GM12878 (cell line): ENCODE results near the gene PRKG1. TPM values are rescaled to one million over a fixed set of nuclear protein-coding genes. Genes with fewer than 3 reads are reported as not detected.

Experiments
- ATAC-seq: fragments of 200-7000 bp; cut with Tn5 transposase; 3 replicates; pipeline ENCODE4 v1.9.1; 2020; ENCODE audit warnings: mild to moderate bottlenecking, moderate library complexity
- BruUV-seq: library from RNA; stranded (reverse); fragments of 400-500 nt; replicated peaks from 2 replicates; lab custom pipeline; 2021; lab: Mats Ljungman, UMichigan
- CTCF ChIA-PET: fragments of 300-600 bp; sonication (Branson Sonifier 250); formaldehyde crosslinking; extraction: SDS; loops from one replicate; lab custom pipeline; 2021; ENCODE audit warnings: inconsistent platforms; lab: Yijun Ruan, JAX
- POLR2A ChIA-PET: fragments of 350-600 bp; formaldehyde crosslinking; extraction: SDS; loops from one replicate; lab custom pipeline; 2021; ENCODE audit warnings: inconsistent platforms; lab: Charles Lee
- RAD21 ChIA-PET: fragments of 300-600 bp; sonication (Branson Sonifier 250); formaldehyde crosslinking; loops from one replicate; lab custom pipeline; 2023; ENCODE audit warnings: antibody characterized with exemption; ENCODE audit not compliant: unreplicated experiment; lab: Charles Lee
- SMC1A ChIA-PET: fragments of 300-600 bp; sonication (Branson Sonifier 250); formaldehyde crosslinking; loops from one replicate; lab custom pipeline; 2023; ENCODE audit not compliant: unreplicated experiment, uncharacterized antibody; lab: Charles Lee
- DNase-seq: peaks from one replicate; pipeline ENCODE4 v3.0.0-alpha.2; 2011; ENCODE audit warnings: low read depth, low spot score
- FAIRE-seq: peaks from 3 replicates; lab custom pipeline; 2011; peaks lifted over from hg19 to GRCh38; lab: Jason Lieb, UNC
- H2AFZ ChIP-seq: 2 replicates; pipeline ENCODE4 v1.6.0; 2011; ENCODE audit warnings: low read depth, low read length, control low read depth; ENCODE audit not compliant: control insufficient read depth
- H3K27ac ChIP-seq: 2 replicates; pipeline ENCODE4 v1.5.1; 2011; ENCODE audit warnings: control low read depth; ENCODE audit not compliant: control insufficient read depth, insufficient read depth
- H3K27me3 ChIP-seq, 2 experiments: replicated peaks in 1 of 2; 2 replicates each; pipeline versions ENCODE4 v1.6.0 to v1.6.1; 2011; ENCODE audit warnings: low read length in 1 of 2; ENCODE audit not compliant: control insufficient read depth in 2 of 2, insufficient read depth in 2 of 2
- H3K36me3 ChIP-seq, 2 experiments: 2 replicates each; pipeline ENCODE4 v1.5.1; 2011; ENCODE audit warnings: low read length in 1 of 2; ENCODE audit not compliant: control insufficient read depth in 2 of 2, insufficient read depth in 2 of 2
- H3K4me1 ChIP-seq: 2 replicates; pipeline ENCODE4 v1.6.1; 2011; ENCODE audit warnings: mild to moderate bottlenecking, low read length, moderate library complexity, mixed read lengths; ENCODE audit not compliant: control insufficient read depth, insufficient read depth
- H3K4me2 ChIP-seq: 2 replicates; pipeline ENCODE4 v1.6.0; 2011; ENCODE audit warnings: control low read depth; ENCODE audit not compliant: control insufficient read depth, insufficient read depth
- H3K4me3 ChIP-seq: fragments of 200-600 bp; sonication (generic); 2 replicates; pipeline ENCODE4 v1.5.1; 2016
- H3K79me2 ChIP-seq: 2 replicates; pipeline ENCODE4 v1.6.0; 2011; ENCODE audit warnings: low read length; ENCODE audit not compliant: control insufficient read depth, insufficient read depth
- H3K9ac ChIP-seq: 2 replicates; pipeline ENCODE4 v1.8.0; 2011; ENCODE audit warnings: low read length, control low read depth, mixed read lengths; ENCODE audit not compliant: control insufficient read depth, insufficient read depth
- H3K9me3 ChIP-seq: replicated peaks from 3 replicates; pipeline ENCODE4 v1.5.1; 2011; ENCODE audit warnings: mild to moderate bottlenecking, low read length; ENCODE audit not compliant: control insufficient read depth, insufficient read depth
- H4K20me1 ChIP-seq: 2 replicates; pipeline ENCODE4 v1.6.0; 2011; ENCODE audit not compliant: control insufficient read depth, insufficient read depth
- DPF2 ChIP-seq: fragments of 450-650 bp; IDR thresholded peaks from 2 replicates; pipeline ENCODE4 v1.6.1; 2017; ENCODE audit warnings: mild to moderate bottlenecking
- EED ChIP-seq: sonication (generic); IDR thresholded peaks from 2 replicates; pipeline ENCODE4 v1.6.1; 2016; ENCODE audit warnings: antibody characterized with exemption, low read depth
- EGR1 ChIP-seq, 2 experiments: IDR thresholded peaks; 1 replicate in 1 of 2; 2 replicates in 1 of 2; pipeline ENCODE4 v1.6.1; 2011 to 2012; ENCODE audit warnings: low read depth in 2 of 2, low read length in 2 of 2, borderline replicate concordance in 1 of 2, mild to moderate bottlenecking in 1 of 2, moderate library complexity in 1 of 2
- EZH2 ChIP-seq: IDR thresholded peaks from 2 replicates; pipeline ENCODE4 v1.6.1; 2012; ENCODE audit warnings: low read depth, mild to moderate bottlenecking, control low read depth, inconsistent platforms, low read length, borderline replicate concordance; ENCODE audit not compliant: control insufficient read depth
- JUNB ChIP-seq: IDR thresholded peaks from 2 replicates; pipeline ENCODE4 v1.6.1; 2016; ENCODE audit warnings: antibody characterized with exemption, mild to moderate bottlenecking
- NR2C1 ChIP-seq: fragments of 450-650 bp; IDR thresholded peaks from 2 replicates; pipeline ENCODE4 v1.6.1; 2017; ENCODE audit warnings: antibody characterized with exemption, mild to moderate bottlenecking, moderate library complexity
- NR2C2 ChIP-seq: IDR thresholded peaks from 2 replicates; pipeline ENCODE4 v1.6.1; 2011; ENCODE audit warnings: borderline replicate concordance, low read depth; ENCODE audit not compliant: control insufficient read depth, insufficient read length
- PAX5 ChIP-seq: IDR thresholded peaks from 2 replicates; pipeline ENCODE4 v1.6.1; 2011; ENCODE audit warnings: low read depth, low read length, borderline replicate concordance
- POU2F2 ChIP-seq: IDR thresholded peaks from 3 replicates; pipeline ENCODE4 v1.6.1; 2011; ENCODE audit warnings: low read depth, mild to moderate bottlenecking, low read length, borderline replicate concordance
- RELA ChIP-seq: fragments of 450-650 bp; IDR thresholded peaks from 2 replicates; pipeline ENCODE4 v1.8.0; 2014; ENCODE audit warnings: borderline replicate concordance; ENCODE audit not compliant: partially characterized antibody
- SPI1 ChIP-seq: IDR thresholded peaks from 2 replicates; pipeline ENCODE4 v1.6.1; 2011; ENCODE audit warnings: low read depth, mild to moderate bottlenecking, low read length, moderate library complexity, borderline replicate concordance; ENCODE audit not compliant: insufficient read depth
- SREBF1 ChIP-seq: IDR thresholded peaks from 2 replicates; pipeline ENCODE4 v1.6.1; 2012; ENCODE audit warnings: mild to moderate bottlenecking, low read length
- TBL1XR1 ChIP-seq: IDR thresholded peaks from 2 replicates; pipeline ENCODE4 v1.6.1; 2012; ENCODE audit warnings: low read depth, low read length, improper control_type of control experiment
- ZNF24 ChIP-seq: fragments of 450-650 bp; IDR thresholded peaks from 2 replicates; pipeline ENCODE4 v1.6.1; 2017; ENCODE audit warnings: antibody characterized with exemption, mild to moderate bottlenecking
- WGBS: methylation state at CpG from one replicate; pipeline ENCODE4 v1.1.6; 2016; ENCODE audit warnings: low lambda C conversion rate; ENCODE audit not compliant: insufficient replicate concordance, insufficient coverage; ENCODE audit errors: missing lambda C conversion rate; 5-methylcytosine and 5-hydroxymethylcytosine counted together
- in situ Hi-C: fragments of 300-500 bp; cut with MboI; formaldehyde crosslinking; loops from 9 replicates; pipeline ENCODE4 v1.14.3; 2018; ENCODE audit warnings: mixed read lengths
- intact Hi-C: fragments of 100-400 bp; cut with micrococcal nuclease; formaldehyde crosslinking; loops from one replicate; pipeline ENCODE4 v1.14.2; 2022; ENCODE audit not compliant: unreplicated experiment
- polyA plus RNA-seq, 11 experiments: library from polyadenylated mRNA; depleted of rRNA in 4 of 11; unstranded in 6 of 11; stranded (reverse) in 5 of 11; fragments of >200 nt; fragmentation: Nextera tagmentation in 4 of 11; fragmentation: Illumina TruSeq in 1 of 11; extraction: Ambion mirVana in 4 of 11; extraction: Trizol in 1 of 11; gene quantifications; 1 replicate in 1 of 11; 2 replicates in 10 of 11; pipeline versions ENCODE4 v1.2.1 to v1.2.3, GENCODE V29; 2011 to 2016; ENCODE audit warnings: inconsistent platforms in 2 of 11, missing spikeins in 2 of 11, low read depth in 1 of 11
- total RNA-seq, 4 experiments: library from RNA; depleted of rRNA in 3 of 4; stranded (reverse); fragments of >200 nt in 3 of 4; fragmentation: Illumina TruSeq in 1 of 4; extraction: Trizol in 1 of 4; gene quantifications; 2 replicates each; pipeline versions ENCODE4 v1.2.1 to v1.2.3, GENCODE V29; 2013 to 2021
- TF ChIP-seq, protein P1 (sequence below): fragments of 150-350 bp; IDR thresholded peaks from 2 replicates; pipeline ENCODE4 v1.6.1; 2014; ENCODE audit warnings: mild to moderate bottlenecking, low read depth, low read length
- TF ChIP-seq, protein P2 (sequence below): fragments of 450-650 bp; IDR thresholded peaks from 2 replicates; pipeline ENCODE4 v1.6.1; 2017; ENCODE audit warnings: mild to moderate bottlenecking

Gene PRKG1
- total and polyA plus RNA-seq, 10 of the 15 experiments (the other 5 are each of a cell fraction or from before 2014, with no cell fraction given): 0.04 to 0.05 TPM; not detected in 8

- CTCF ChIA-PET: interaction anchor here (0.7 kb wide), 1 partner anchor 67 kb away, joined by 3 read pairs; no protein-coding TSS in a partner anchor
- POLR2A ChIA-PET: no interaction called here
- WGBS: 2% methylated on average over 2 of the region's 2 CpGs
These were observed 63.7 kb downstream of the PRKG1 start for GRCh38 chr10:51137756-51138529.

DNA sequence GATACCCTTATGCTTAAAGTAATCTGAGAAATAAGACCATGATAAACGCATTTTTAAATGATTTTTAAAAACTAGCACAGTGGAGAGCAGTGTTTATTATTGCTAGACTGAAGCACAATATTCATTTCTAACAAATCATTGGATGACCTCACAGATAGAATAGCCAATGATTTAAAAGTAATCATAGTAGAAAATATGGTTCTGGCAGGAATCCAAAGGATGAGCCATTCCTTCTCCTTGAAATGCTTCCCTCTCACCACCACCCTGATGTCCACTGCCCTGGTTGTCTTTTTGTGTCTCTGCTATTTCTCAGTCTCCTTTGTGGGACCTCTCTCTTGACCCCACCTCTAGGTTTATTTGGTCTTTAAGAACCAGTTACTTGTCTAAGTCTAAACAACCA lies 64.9 kb downstream of the PRKG1 start:
- no peak for DNase-seq
- H3K27ac ChIP-seq: no peak overlapping the region
- no peak for ATAC-seq
- ChIA-PET POLR2A (no interaction called here), CTCF (no interaction called here), RAD21 (no interaction called here), SMC1A (no interaction called here)
- H2AFZ ChIP-seq: no peak overlapping the region
- H3K9me3 ChIP-seq: no peaks in the 10 kb centered on the region
- H3K4me3 ChIP-seq: no peak overlapping the region
- H4K20me1 ChIP-seq: no peaks in the 10 kb centered on the region
- BruUV-seq: no TSS peak
- H3K4me1 ChIP-seq: no peaks in the 10 kb centered on the region
- no peak overlapping the region for H3K9ac ChIP-seq
- in situ Hi-C loops: no loop called here
- intact Hi-C loops: no loop called here
- H3K79me2 ChIP-seq: no peaks in the 10 kb centered on the region
- H3K27me3 ChIP-seq: no peaks in the 10 kb centered on the region
- FAIRE-seq: no peak
- no peaks in the 10 kb centered on the region for H3K36me3 ChIP-seq
- WGBS: 0% methylated on average over 1 of the region's 1 CpG
- H3K4me2 ChIP-seq: no peak overlapping the region
- no peak for TF ChIP-seq PAX5
- no peak for TF ChIP-seq EZH2
- TF ChIP-seq ZNF24: no peak
- TF ChIP-seq POU2F2: no peak
- no peak for TF ChIP-seq SPI1
- TF ChIP-seq TBL1XR1: no peak
- TF ChIP-seq SREBF1: no peak
- no peak for TF ChIP-seq JUNB
- no peak for TF ChIP-seq EGR1 (IDR thresholded peaks at IDR 0.05; ENCODE audit: borderline replicate concordance in 1 of 2, low read depth in 2 of 2, low read length in 2 of 2)
- no peak for TF ChIP-seq EED
- TF ChIP-seq RELA: no peak
- TF ChIP-seq, protein P1, sequence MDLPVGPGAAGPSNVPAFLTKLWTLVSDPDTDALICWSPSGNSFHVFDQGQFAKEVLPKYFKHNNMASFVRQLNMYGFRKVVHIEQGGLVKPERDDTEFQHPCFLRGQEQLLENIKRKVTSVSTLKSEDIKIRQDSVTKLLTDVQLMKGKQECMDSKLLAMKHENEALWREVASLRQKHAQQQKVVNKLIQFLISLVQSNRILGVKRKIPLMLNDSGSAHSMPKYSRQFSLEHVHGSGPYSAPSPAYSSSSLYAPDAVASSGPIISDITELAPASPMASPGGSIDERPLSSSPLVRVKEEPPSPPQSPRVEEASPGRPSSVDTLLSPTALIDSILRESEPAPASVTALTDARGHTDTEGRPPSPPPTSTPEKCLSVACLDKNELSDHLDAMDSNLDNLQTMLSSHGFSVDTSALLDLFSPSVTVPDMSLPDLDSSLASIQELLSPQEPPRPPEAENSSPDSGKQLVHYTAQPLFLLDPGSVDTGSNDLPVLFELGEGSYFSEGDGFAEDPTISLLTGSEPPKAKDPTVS: no peak
- TF ChIP-seq, protein P2, sequence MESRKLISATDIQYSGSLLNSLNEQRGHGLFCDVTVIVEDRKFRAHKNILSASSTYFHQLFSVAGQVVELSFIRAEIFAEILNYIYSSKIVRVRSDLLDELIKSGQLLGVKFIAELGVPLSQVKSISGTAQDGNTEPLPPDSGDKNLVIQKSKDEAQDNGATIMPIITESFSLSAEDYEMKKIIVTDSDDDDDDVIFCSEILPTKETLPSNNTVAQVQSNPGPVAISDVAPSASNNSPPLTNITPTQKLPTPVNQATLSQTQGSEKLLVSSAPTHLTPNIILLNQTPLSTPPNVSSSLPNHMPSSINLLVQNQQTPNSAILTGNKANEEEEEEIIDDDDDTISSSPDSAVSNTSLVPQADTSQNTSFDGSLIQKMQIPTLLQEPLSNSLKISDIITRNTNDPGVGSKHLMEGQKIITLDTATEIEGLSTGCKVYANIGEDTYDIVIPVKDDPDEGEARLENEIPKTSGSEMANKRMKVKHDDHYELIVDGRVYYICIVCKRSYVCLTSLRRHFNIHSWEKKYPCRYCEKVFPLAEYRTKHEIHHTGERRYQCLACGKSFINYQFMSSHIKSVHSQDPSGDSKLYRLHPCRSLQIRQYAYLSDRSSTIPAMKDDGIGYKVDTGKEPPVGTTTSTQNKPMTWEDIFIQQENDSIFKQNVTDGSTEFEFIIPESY: no peak

More at GRCh38 chr10:51137756-51138529, 63.7 kb downstream of the PRKG1 start:
- H3K79me2 ChIP-seq: no peaks in the 10 kb centered on the region
- no peaks in the 10 kb centered on the region for H3K27me3 ChIP-seq
- BruUV-seq: no TSS peak
- peak; percentile 24; the same call in 2 of the 3 replicates for ATAC-seq
- H3K4me1 ChIP-seq: no peaks in the 10 kb centered on the region
- intact Hi-C loops: no loop called here
- no peak overlapping the region for H2AFZ ChIP-seq
- no peak overlapping the region for H3K4me2 ChIP-seq
- RAD21 ChIA-PET: no interaction called here
- in situ Hi-C loops: no loop called here
- no peaks in the 10 kb centered on the region for H3K36me3 ChIP-seq
- H3K4me3 ChIP-seq: no peak overlapping the region
- no peaks in the 10 kb centered on the region for H3K9me3 ChIP-seq
- DNase-seq: no peak
- H3K27ac ChIP-seq: no peak overlapping the region
- no peak overlapping the region for H3K9ac ChIP-seq
- FAIRE-seq: no peak
- SMC1A ChIA-PET: interaction anchor here (1.3 kb wide), 1 partner anchor 55 kb away, joined by 3 read pairs; no protein-coding TSS in a partner anchor
- H4K20me1 ChIP-seq: no peaks in the 10 kb centered on the region
- TF ChIP-seq DPF2 (no peak), NR2C1 (no peak), NR2C2 (no peak)
